A549 (cell line): ENCODE measurements around the gene EPB41L2. TPM values are rescaled to one million over a fixed set of nuclear protein-coding genes. Genes with fewer than 3 reads are reported as not detected.

Experiments used
- ATAC-seq, 2 experiments: fragments of 200-7000 bp in 1 of 2; fragments of >200 bp in 1 of 2; cut with Nextera tagmentation in 1 of 2; cut with Tn5 transposase in 1 of 2; 3 replicates each; pipeline versions ENCODE4 v1.8.0 to v1.9.1; 2018 to 2020; ENCODE audit warnings: mild to moderate bottlenecking in 1 of 2, moderate library complexity in 1 of 2
- CTCF ChIA-PET: fragments of 300-600 bp; sonication (Branson Sonifier 250); formaldehyde crosslinking; extraction: SDS; loops from one replicate; lab custom pipeline; 2021; ENCODE audit warnings: antibody characterized with exemption, inconsistent platforms; lab: Yijun Ruan, JAX
- POLR2A ChIA-PET: fragments of 350-600 bp; formaldehyde crosslinking; extraction: SDS; loops from one replicate; lab custom pipeline; 2021; ENCODE audit warnings: antibody characterized with exemption, inconsistent platforms; lab: Yijun Ruan, JAX
- DNase-seq, 2 experiments: peaks; one replicate each; pipeline versions ENCODE4 v3.0.0 to v3.0.0-alpha.2; 2011 to 2016; ENCODE audit warnings: low read depth in 1 of 2, low spot score in 1 of 2
- FAIRE-seq: peaks from 2 replicates; lab custom pipeline; 2011; peaks lifted over from hg19 to GRCh38; lab: Jason Lieb, UNC
- H3K27ac ChIP-seq, 2 experiments: fragments of >200 bp; sonication (Bioruptor Twin); formaldehyde crosslinking; 3 replicates each; pipeline ENCODE4 v1.5.1; 2016 to 2017
- H3K4me1 ChIP-seq: fragments of >200 bp; sonication (Bioruptor Twin); formaldehyde crosslinking; 3 replicates; pipeline ENCODE4 v1.6.1; 2016
- H3K4me2 ChIP-seq: fragments of >200 bp; sonication (Bioruptor Twin); formaldehyde crosslinking; 3 replicates; pipeline ENCODE4 v1.6.1; 2016
- H3K4me3 ChIP-seq: fragments of >200 bp; sonication (Bioruptor Twin); formaldehyde crosslinking; 3 replicates; pipeline ENCODE4 v1.5.1; 2016
- H3K9me3 ChIP-seq: fragments of >200 bp; sonication (Bioruptor Twin); formaldehyde crosslinking; 3 replicates; pipeline ENCODE4 v1.6.1; 2016
- BHLHE40 ChIP-seq: IDR thresholded peaks from 2 replicates; pipeline ENCODE4 v1.6.1; 2012; ENCODE audit warnings: low read depth, low read length, inconsistent platforms
- CBX2 ChIP-seq: fragments of 200-600 bp; sonication (generic); IDR thresholded peaks from 2 replicates; pipeline ENCODE4 v1.6.1; 2016; ENCODE audit warnings: low read depth, mild to moderate bottlenecking, borderline replicate concordance
- CHD4 ChIP-seq: fragments of 200-600 bp; sonication (generic); IDR thresholded peaks from 2 replicates; pipeline ENCODE4 v1.6.1; 2016; ENCODE audit warnings: antibody characterized with exemption, mild to moderate bottlenecking, borderline replicate concordance
- EHF ChIP-seq: fragments of 250-450 bp; sonication (Bioruptor Pico); IDR thresholded peaks from 2 replicates; pipeline ENCODE4 v1.5.0; 2020; ENCODE audit warnings: mild to moderate bottlenecking
- ESRRA ChIP-seq: fragments of 150-350 bp; IDR thresholded peaks from 2 replicates; pipeline ENCODE4 v1.6.1; 2014; ENCODE audit warnings: mild to moderate bottlenecking, low read length, borderline replicate concordance
- FOSB ChIP-seq: fragments of 250-450 bp; sonication (Bioruptor Pico); IDR thresholded peaks from 2 replicates; pipeline ENCODE4 v1.5.0; 2020; ENCODE audit warnings: mild to moderate bottlenecking, moderate library complexity
- FOXS1 ChIP-seq: fragments of 250-450 bp; sonication (Bioruptor Pico); IDR thresholded peaks from 2 replicates; pipeline ENCODE4 v1.5.0; 2020; ENCODE audit warnings: mild to moderate bottlenecking, moderate library complexity
- HES2 ChIP-seq: fragments of >200 bp; sonication (Bioruptor Twin); formaldehyde crosslinking; IDR thresholded peaks from 2 replicates; pipeline ENCODE4 v1.6.1; 2016
- HOXB5 ChIP-seq: fragments of 250-450 bp; sonication (Bioruptor Pico); IDR thresholded peaks from 2 replicates; pipeline ENCODE4 v1.5.0; 2020; ENCODE audit warnings: mild to moderate bottlenecking, moderate library complexity
- KDM1A ChIP-seq: fragments of 200-600 bp; sonication (generic); IDR thresholded peaks from 2 replicates; pipeline ENCODE4 v1.6.1; 2016; ENCODE audit warnings: low read depth, mild to moderate bottlenecking
- MAFK ChIP-seq: fragments of 450-650 bp; IDR thresholded peaks from 2 replicates; pipeline ENCODE4 v1.6.1; 2014; ENCODE audit not compliant: partially characterized antibody
- NFE2L2 ChIP-seq: fragments of 150-350 bp; conservative IDR thresholded peaks from 2 replicates; pipeline ENCODE4 v1.6.1; 2014; ENCODE audit warnings: low read length
- NPAS2 ChIP-seq: fragments of 250-450 bp; sonication (Bioruptor Pico); IDR thresholded peaks from 2 replicates; pipeline ENCODE4 v1.8.0; 2022; ENCODE audit warnings: mild to moderate bottlenecking, moderate library complexity, borderline replicate concordance
- NR3C1 ChIP-seq: fragments of >200 bp; sonication (Bioruptor Twin); formaldehyde crosslinking; IDR thresholded peaks from 3 replicates; pipeline ENCODE4 v1.6.1; 2017
- RARB ChIP-seq: fragments of 250-450 bp; sonication (Bioruptor Pico); IDR thresholded peaks from 2 replicates; pipeline ENCODE4 v1.8.0; 2021; ENCODE audit warnings: mild to moderate bottlenecking, moderate library complexity
- SREBF2 ChIP-seq: fragments of 450-650 bp; IDR thresholded peaks from 2 replicates; pipeline ENCODE4 v1.6.1; 2014; ENCODE audit warnings: mild to moderate bottlenecking, moderate library complexity
- WGBS: methylation state at CpG from one replicate; pipeline ENCODE4 v1.1.6; 2017; ENCODE audit errors: missing lambda C conversion rate; 5-methylcytosine and 5-hydroxymethylcytosine counted together
- polyA plus RNA-seq, 4 experiments: library from polyadenylated mRNA; depleted of rRNA in 3 of 4; stranded (reverse); fragments of >200 nt; fragmentation: RNase III in 1 of 4; extraction: RNeasy Plus Mini Kit Qiagen cat#74134 plus additional on column Dnase treatment in 1 of 4; gene quantifications; 2 replicates in 3 of 4; 3 replicates in 1 of 4; pipeline ENCODE4 v1.2.3, GENCODE V29; 2011 to 2017
- TF ChIP-seq, protein P1 (sequence below): fragments of 200-600 bp; sonication (generic); IDR thresholded peaks from 2 replicates; pipeline ENCODE4 v1.6.1; 2016; ENCODE audit warnings: antibody characterized with exemption, mild to moderate bottlenecking, moderate library complexity

The EPB41L2 gene
- polyA plus RNA-seq, 2 of the 4 experiments (the other 2 are of a cell fraction): 42.9 to 50.3 TPM

GRCh38 chr6:130889423-130889822 is 173.6 kb downstream of the EPB41L2 start:
- Histone ChIP-seq H3K4me2 (no peak overlapping the region), H3K27ac (no peak overlapping the region), H3K4me1 (no peaks in the 10 kb centered on the region), H3K9me3 (no peaks in the 10 kb centered on the region), H3K4me3 (no peak overlapping the region)
- no peak for DNase-seq
- no peak for ATAC-seq
- CTCF ChIA-PET: interaction anchor here (0.6 to 0.7 kb wide), 2 partner anchors 218 to 630 kb away, joined by 3 read pairs; no protein-coding TSS in a partner anchor
- WGBS: 94% methylated on average over 2 of the region's 2 CpGs
- FAIRE-seq: no peak
- TF ChIP-seq MAFK (peak; percentile 58), HES2 (no peak), FOXS1 (CRISPR knock-in tag) (no peak)
- POLR2A ChIA-PET: no interaction called here

DNA sequence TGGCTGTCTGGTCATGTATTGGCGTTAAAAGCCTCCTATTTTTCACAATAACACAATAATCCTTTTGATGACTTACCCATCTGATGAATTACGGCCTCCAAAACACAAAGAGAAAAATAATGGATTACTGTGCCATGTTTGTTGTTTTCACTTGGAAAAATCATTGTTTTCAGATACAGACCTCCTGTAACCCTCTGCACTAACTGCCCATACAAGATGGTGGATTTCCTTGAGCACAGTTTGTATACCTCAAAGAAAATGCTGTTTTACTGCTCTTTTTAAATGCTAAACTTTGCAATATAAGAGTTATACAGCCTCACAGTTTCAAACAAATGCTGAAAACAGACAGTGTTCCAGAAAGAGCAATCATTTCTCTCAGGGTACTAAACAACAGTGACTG is 174.8 kb downstream of the EPB41L2 start:
- CTCF ChIA-PET: interaction anchor here (1.2 to 6.4 kb wide), 3 partner anchors 16 to 294 kb away, joined by 3 to 69 read pairs (median 3); no protein-coding TSS in a partner anchor
- TF ChIP-seq NR3C1 (no peak), RARB (CRISPR knock-in tag) (no peak), NFE2L2 (no peak), SREBF2 (no peak), ESRRA (no peak), HOXB5 (CRISPR knock-in tag) (no peak), HES2 (no peak), BHLHE40 (no peak), NPAS2 (CRISPR knock-in tag) (no peak), FOXS1 (CRISPR knock-in tag) (no peak), CHD4 (no peak), EHF (no peak), KDM1A (no peak), FOSB (CRISPR knock-in tag) (no peak), CBX2 (no peak)
- TF ChIP-seq, protein P1, sequence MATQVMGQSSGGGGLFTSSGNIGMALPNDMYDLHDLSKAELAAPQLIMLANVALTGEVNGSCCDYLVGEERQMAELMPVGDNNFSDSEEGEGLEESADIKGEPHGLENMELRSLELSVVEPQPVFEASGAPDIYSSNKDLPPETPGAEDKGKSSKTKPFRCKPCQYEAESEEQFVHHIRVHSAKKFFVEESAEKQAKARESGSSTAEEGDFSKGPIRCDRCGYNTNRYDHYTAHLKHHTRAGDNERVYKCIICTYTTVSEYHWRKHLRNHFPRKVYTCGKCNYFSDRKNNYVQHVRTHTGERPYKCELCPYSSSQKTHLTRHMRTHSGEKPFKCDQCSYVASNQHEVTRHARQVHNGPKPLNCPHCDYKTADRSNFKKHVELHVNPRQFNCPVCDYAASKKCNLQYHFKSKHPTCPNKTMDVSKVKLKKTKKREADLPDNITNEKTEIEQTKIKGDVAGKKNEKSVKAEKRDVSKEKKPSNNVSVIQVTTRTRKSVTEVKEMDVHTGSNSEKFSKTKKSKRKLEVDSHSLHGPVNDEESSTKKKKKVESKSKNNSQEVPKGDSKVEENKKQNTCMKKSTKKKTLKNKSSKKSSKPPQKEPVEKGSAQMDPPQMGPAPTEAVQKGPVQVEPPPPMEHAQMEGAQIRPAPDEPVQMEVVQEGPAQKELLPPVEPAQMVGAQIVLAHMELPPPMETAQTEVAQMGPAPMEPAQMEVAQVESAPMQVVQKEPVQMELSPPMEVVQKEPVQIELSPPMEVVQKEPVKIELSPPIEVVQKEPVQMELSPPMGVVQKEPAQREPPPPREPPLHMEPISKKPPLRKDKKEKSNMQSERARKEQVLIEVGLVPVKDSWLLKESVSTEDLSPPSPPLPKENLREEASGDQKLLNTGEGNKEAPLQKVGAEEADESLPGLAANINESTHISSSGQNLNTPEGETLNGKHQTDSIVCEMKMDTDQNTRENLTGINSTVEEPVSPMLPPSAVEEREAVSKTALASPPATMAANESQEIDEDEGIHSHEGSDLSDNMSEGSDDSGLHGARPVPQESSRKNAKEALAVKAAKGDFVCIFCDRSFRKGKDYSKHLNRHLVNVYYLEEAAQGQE: no peak

DNA sequence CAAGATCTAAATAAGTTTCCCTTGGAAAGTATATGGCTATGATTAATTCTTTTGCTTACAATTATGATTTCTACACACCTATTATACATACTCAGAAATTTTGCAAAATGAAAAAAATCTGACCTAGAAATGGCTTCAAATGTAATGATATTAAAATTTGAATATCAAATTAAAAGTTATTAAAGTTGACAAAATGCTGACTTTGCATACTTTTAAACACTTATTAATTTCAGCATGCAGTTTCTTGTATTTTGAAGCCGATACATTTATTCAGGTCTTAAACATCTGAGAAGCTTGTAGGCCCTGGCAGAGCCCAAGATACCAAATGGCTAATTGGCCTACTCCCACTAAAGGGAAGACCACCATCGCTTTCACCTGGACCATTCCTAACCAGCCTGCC is 176.1 kb downstream of the EPB41L2 start:
- ATAC-seq (no peak), FAIRE-seq (no peak), DNase-seq (no peak)
- Histone ChIP-seq H3K27ac (no peak overlapping the region), H3K4me2 (no peak overlapping the region), H3K4me3 (no peak overlapping the region), H3K9me3 (no peaks in the 10 kb centered on the region), H3K4me1 (no peaks in the 10 kb centered on the region)
- CTCF ChIA-PET: interaction anchor here (0.7 to 6.4 kb wide), 2 partner anchors 114 to 230 kb away, joined by 3 to 69 read pairs; no protein-coding TSS in a partner anchor
- WGBS: 97% methylated on average over 2 of the region's 2 CpGs
- POLR2A ChIA-PET: no interaction called here
- TF ChIP-seq NPAS2 (CRISPR knock-in tag) (no peak), MAFK (peak; percentile 90), BHLHE40 (no peak)
- TF ChIP-seq, all 56 proteins: peak for 1

More for the DNA sequence above, 174.8 kb downstream of the EPB41L2 start:
- 98% methylated on average over 2 of the region's 2 CpGs for WGBS
- no peak overlapping the region for H3K27ac ChIP-seq
- POLR2A ChIA-PET: no interaction called here
- H3K9me3 ChIP-seq: no peaks in the 10 kb centered on the region
- ATAC-seq: no peak
- H3K4me1 ChIP-seq: no peaks in the 10 kb centered on the region
- no peak overlapping the region for H3K4me3 ChIP-seq
- no peak overlapping the region for H3K4me2 ChIP-seq
- DNase-seq: no peak
- no peak for FAIRE-seq
